IPS-18a (cell line): ENCODE measurements around the gene PDZRN3.

Experiments
- H3K27ac ChIP-seq: one replicate; pipeline ENCODE4 v1.5.1; 2013; ENCODE audit warnings: low read length
- H3K27me3 ChIP-seq: one replicate; pipeline ENCODE4 v1.6.1; 2013; ENCODE audit warnings: mild to moderate bottlenecking, low read length; ENCODE audit not compliant: control insufficient read depth, insufficient read depth
- H3K36me3 ChIP-seq: one replicate; pipeline ENCODE4 v1.6.1; 2013; ENCODE audit warnings: low read depth, low read length; ENCODE audit not compliant: control insufficient read depth
- H3K4me1 ChIP-seq: one replicate; pipeline ENCODE4 v1.6.1; 2013; ENCODE audit warnings: low read depth, low read length; ENCODE audit not compliant: control insufficient read depth
- H3K4me3 ChIP-seq: one replicate; pipeline ENCODE4 v1.5.1; 2013; ENCODE audit warnings: low read length
- H3K9ac ChIP-seq: one replicate; pipeline ENCODE4 v1.6.1; 2013; ENCODE audit warnings: mild to moderate bottlenecking, low read length, moderate library complexity
- H3K9me3 ChIP-seq: one replicate; pipeline ENCODE4 v1.6.1; 2013; ENCODE audit warnings: low read depth, low read length; ENCODE audit not compliant: control insufficient read depth

Gene PDZRN3

DNA sequence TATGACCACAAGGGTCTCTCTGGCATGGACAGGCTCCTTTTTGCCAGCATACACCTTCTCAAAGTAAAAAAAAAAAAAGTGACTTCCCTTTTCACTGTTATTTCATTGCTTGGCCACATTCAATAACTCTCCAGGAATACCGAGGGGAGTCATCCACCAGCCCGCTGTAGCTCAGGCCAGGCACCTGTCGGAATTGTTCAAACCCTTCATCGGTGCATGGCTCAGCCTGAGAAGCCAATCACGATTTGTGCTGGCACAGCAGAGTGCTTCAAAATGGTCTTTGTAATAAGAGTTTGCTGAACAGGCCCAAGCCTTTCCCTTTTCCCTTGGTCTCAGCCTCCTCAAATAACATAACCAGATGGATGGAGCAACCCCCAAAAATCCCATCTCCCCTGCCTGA is 145.4 kb downstream of the PDZRN3 start:
- Histone ChIP-seq H3K36me3 (no peaks in the 10 kb centered on the region), H3K4me1 (peaks cover 23% of the 10 kb centered on the region), H3K9ac (no peak overlapping the region), H3K4me3 (no peak overlapping the region), H3K27ac (no peak overlapping the region), H3K27me3 (no peaks in the 10 kb centered on the region), H3K9me3 (no peaks in the 10 kb centered on the region)

DNA sequence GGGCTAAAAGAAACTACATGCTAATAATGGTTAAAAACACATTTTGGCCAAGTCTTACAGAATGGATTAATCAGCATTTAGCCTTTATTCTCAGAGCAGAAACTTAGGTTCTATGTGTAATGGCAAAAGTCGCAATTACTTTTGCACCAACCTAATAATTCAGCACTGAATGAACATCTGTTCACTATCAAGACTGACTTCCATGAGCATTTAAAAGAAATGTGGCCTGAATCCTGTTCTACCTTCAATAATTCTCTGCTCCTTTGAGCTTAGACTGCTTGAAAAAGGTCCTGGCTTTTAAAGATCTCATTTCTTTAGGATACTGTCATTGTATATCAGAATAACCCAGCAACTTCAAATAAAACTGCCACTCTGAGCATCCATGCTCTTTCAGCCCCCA is 145.9 kb downstream of the PDZRN3 start:
- H3K9ac ChIP-seq, result no peak overlapping the region
- no peak overlapping the region for H3K27ac ChIP-seq
- no peaks in the 10 kb centered on the region for H3K36me3 ChIP-seq
- H3K4me3 ChIP-seq, result no peak overlapping the region
- peaks cover 19% of the 10 kb centered on the region for H3K4me1 ChIP-seq
- no peaks in the 10 kb centered on the region for H3K27me3 ChIP-seq
- H3K9me3 ChIP-seq, result no peaks in the 10 kb centered on the region

DNA sequence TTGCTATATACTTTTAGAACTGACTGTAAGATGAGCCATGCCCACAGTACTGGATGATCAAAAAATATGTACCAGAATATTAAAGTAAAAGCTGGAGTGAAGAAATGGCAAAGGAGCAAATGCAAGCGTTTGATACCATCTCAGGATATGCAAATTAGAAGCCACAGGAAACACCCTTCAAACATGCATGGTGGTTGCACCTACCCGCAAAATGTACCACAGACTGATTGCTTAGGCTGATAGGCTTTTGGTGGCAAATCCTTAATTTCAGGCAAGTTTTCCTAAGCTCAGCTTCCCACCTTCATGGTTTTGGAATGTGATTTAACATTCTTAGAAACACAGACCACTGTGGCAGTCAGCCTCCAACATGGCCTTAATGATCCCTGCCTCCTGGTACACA is 149.0 kb downstream of the PDZRN3 start:
- peaks cover 8% of the 10 kb centered on the region for H3K4me1 ChIP-seq
- no peaks in the 10 kb centered on the region for H3K36me3 ChIP-seq
- H3K9ac ChIP-seq, result no peak overlapping the region
- no peak overlapping the region for H3K27ac ChIP-seq
- no peaks in the 10 kb centered on the region for H3K9me3 ChIP-seq
- H3K4me3 ChIP-seq, result no peak overlapping the region
- H3K27me3 ChIP-seq, result no peaks in the 10 kb centered on the region

DNA sequence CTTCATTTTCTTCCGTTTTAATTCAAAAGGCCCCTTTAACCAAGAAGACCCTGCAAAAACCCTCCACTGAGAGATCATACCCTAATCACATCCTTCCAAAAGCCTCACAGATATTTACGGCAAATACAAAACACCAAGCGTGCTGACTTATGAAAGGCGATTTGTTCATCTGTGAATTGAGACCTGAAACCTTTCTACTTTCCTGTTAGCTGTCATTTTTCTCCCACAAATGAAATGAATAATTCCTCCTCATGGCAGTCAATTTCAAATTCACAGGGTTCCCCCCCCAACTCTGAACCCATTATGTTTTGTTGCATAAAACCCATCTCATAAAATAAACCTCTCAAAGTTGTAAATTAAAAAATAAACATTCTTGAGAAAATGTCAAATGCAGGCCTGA is 149.6 kb downstream of the PDZRN3 start:
- Histone ChIP-seq H3K9me3 (no peaks in the 10 kb centered on the region), H3K27ac (no peak overlapping the region), H3K27me3 (no peaks in the 10 kb centered on the region), H3K4me3 (no peak overlapping the region), H3K9ac (no peak overlapping the region), H3K4me1 (peaks cover 8% of the 10 kb centered on the region), H3K36me3 (no peaks in the 10 kb centered on the region)

DNA sequence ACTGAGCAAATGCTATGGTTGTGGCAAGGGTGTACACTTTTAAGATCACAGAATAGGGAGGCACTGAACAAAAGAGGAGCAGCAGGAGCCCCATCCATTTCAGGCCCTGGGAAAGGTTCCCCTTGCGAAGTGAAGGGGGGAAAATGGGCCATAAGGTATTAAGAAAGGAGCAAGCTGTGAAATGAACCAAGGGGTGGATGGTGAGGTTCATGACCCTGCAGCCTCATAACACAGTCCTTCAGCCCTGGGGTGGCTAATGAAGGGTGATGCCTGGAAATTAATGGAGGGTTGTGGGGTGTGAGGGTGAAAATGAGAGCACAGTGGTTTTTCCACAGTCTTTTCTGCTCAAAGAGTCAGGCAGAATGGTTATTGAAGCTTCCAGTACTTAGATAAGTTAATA is 150.1 kb downstream of the PDZRN3 start:
- Histone ChIP-seq H3K9me3 (no peaks in the 10 kb centered on the region), H3K27me3 (no peaks in the 10 kb centered on the region), H3K4me1 (peaks cover 8% of the 10 kb centered on the region), H3K9ac (no peak overlapping the region), H3K36me3 (no peaks in the 10 kb centered on the region), H3K4me3 (no peak overlapping the region), H3K27ac (no peak overlapping the region)

GRCh38 chr3:73473898-73474416 is 150.8 kb downstream of the PDZRN3 start:
- Histone ChIP-seq H3K9ac (no peak overlapping the region), H3K9me3 (no peaks in the 10 kb centered on the region), H3K4me1 (peaks cover 8% of the 10 kb centered on the region), H3K36me3 (no peaks in the 10 kb centered on the region), H3K27ac (no peak overlapping the region), H3K4me3 (no peak overlapping the region), H3K27me3 (no peaks in the 10 kb centered on the region)

DNA sequence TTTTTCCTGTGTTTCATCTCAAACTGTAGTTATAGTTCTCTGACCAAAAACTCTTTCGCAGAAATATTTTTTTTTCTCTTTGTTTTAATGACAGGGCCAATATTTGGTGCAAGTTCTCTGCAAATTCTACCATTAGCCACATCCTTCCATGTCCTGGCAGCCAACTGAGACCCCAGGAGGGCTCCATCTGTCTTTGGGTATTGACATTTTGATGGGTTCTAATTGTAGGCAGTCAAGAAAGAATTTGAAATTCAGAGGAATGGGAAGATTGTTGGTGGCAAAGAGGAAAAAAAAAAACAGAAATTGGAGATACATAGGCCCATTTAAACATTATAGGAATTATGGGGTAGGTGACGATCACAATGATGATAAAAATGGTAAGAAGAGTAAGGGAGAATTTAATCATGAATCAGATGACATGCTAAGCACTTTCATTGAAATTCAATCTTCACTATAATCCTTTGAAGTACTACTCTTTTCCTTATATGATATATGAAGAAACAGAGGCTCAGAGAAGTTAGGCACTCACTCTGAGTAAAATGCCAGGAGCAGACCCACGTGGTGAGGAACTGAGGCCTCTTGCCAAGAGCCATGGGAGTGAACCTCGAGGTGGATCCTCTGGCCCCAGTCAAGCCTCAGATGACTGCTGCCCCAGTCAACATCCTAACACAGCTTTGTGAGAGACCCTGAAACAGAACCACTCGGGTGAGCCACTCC is 151.4 kb downstream of the PDZRN3 start:
- no peak overlapping the region for H3K4me3 ChIP-seq
- no peaks in the 10 kb centered on the region for H3K36me3 ChIP-seq
- H3K27ac ChIP-seq, result no peak overlapping the region
- H3K27me3 ChIP-seq, result no peaks in the 10 kb centered on the region
- no peak overlapping the region for H3K9ac ChIP-seq
- peaks cover 8% of the 10 kb centered on the region for H3K4me1 ChIP-seq
- H3K9me3 ChIP-seq, result no peaks in the 10 kb centered on the region

DNA sequence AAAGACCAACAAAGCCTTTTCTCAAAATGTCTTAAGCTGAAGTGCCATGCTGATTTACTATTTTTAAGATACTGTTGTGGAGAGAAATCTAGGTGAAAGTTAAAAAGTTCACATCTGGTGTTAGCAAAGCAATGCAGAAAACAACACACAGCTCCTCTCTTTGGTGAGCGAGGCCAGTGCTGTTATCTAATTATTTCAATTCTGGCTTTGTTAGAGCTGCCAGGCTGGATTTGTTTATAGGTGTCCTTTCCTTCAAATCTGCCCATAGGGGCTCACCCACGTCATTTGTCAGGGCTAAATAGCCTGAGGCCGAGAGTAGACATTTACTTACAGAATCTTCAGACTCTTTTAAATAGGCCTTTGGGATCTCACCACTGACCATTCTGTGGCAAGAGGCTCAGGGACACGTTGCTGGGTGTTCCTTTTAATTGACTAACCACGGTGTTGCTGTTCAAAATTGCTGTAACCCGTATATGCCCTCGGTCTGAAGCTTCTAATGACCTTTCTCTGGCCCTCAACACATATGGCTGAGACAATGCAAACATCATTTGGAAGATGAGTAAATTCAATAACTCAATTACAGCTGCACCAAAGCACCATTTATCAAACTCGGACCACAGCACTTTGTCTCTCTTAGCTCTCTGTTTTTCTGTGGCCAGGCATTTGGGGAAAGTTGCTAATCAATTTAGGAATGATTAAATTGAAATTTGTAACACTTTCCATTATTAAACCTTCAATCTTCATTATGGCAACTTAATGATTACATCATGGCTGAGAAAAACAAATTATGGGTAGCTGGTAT is 152.6 kb downstream of the PDZRN3 start:
- no peaks in the 10 kb centered on the region for H3K27me3 ChIP-seq
- no peaks in the 10 kb centered on the region for H3K9me3 ChIP-seq
- H3K9ac ChIP-seq, result no peak overlapping the region
- H3K4me1 ChIP-seq, result peaks cover 8% of the 10 kb centered on the region
- no peak overlapping the region for H3K4me3 ChIP-seq
- H3K36me3 ChIP-seq, result no peaks in the 10 kb centered on the region
- H3K27ac ChIP-seq, result peak overlapping the region; percentile 25

GRCh38 chr3:73470860-73471259 is 153.9 kb downstream of the PDZRN3 start:
- Histone ChIP-seq H3K4me3 (no peak overlapping the region), H3K4me1 (peaks cover 11% of the 10 kb centered on the region), H3K36me3 (no peaks in the 10 kb centered on the region), H3K9me3 (no peaks in the 10 kb centered on the region), H3K9ac (no peak overlapping the region), H3K27me3 (no peaks in the 10 kb centered on the region), H3K27ac (no peak overlapping the region)

- Histone ChIP-seq H3K27ac (no peak overlapping the region), H3K4me1 (peaks cover 11% of the 10 kb centered on the region), H3K9ac (no peak overlapping the region), H3K9me3 (no peaks in the 10 kb centered on the region), H3K4me3 (no peak overlapping the region), H3K27me3 (no peaks in the 10 kb centered on the region), H3K36me3 (no peaks in the 10 kb centered on the region)
These were observed 155.4 kb downstream of the PDZRN3 start for GRCh38 chr3:73469331-73469730.

DNA sequence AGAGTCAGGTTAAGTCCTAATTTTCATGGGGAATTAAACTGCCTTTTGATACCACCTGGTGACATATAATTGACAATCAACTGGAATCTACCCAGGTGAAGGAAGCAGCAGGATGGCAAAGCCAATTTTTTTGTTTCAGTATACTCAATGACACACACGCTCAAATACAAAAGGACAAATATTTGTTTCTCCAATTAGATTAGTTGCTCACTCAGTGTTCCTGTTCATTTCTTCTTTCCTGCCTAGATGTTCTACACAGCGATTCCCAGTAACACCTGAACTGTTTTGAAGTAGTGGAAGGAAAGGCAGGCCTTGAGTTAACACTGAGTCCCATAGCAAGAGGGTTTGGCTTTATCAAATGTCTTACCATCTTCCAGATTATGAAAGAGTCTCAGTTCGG is 157.5 kb downstream of the PDZRN3 start:
- no peak overlapping the region for H3K9ac ChIP-seq
- H3K27ac ChIP-seq, result no peak overlapping the region
- peaks cover 3% of the 10 kb centered on the region for H3K4me1 ChIP-seq
- H3K36me3 ChIP-seq, result no peaks in the 10 kb centered on the region
- H3K9me3 ChIP-seq, result no peaks in the 10 kb centered on the region
- H3K4me3 ChIP-seq, result no peak overlapping the region
- no peaks in the 10 kb centered on the region for H3K27me3 ChIP-seq

- no peak overlapping the region for H3K9ac ChIP-seq
- H3K27ac ChIP-seq, result no peak overlapping the region
- H3K4me3 ChIP-seq, result no peak overlapping the region
- no peaks in the 10 kb centered on the region for H3K36me3 ChIP-seq
- H3K27me3 ChIP-seq, result no peaks in the 10 kb centered on the region
- H3K9me3 ChIP-seq, result no peaks in the 10 kb centered on the region
- H3K4me1 ChIP-seq, result peaks cover 3% of the 10 kb centered on the region
These were observed 158.8 kb downstream of the PDZRN3 start for GRCh38 chr3:73465926-73466325.
